ENCODE measurements around the gene SMPDL3A. TPM values are rescaled to one million over a fixed set of nuclear protein-coding genes. Genes with fewer than 3 reads are reported as not detected.

SMPDL3A gene
- total and polyA plus RNA-seq, 9 donors = 3.5 to 14.1 (median 7.9) TPM

DNA sequence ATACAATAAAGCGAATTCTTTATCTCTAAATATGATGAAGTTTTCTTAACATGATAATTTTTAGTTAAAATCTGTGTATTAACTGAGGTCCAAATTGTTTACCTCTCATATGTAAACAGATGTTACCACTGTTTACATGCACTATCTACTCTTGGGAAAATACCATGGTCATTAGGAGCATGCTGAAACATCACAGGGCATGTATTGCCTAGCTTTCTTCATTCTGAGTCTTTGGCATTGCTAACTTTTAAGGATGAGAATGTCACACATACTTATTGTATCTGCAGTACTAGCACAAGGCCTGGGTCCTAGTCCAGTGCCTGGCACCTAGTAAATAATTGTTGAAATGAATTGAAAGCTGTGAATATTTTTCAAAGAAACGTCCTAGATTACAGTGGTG, 20.6 kb downstream of the SMPDL3A start:
- Histone ChIP-seq H3K4me1 (ENCODE audit: insufficient read depth) (no peaks in the 10 kb centered on the region), H3K27me3 (no peaks in the 10 kb centered on the region), H3K27ac (no peak overlapping the region), H3K36me3 (no peaks in the 10 kb centered on the region), H3K4me3 (no peak overlapping the region), H3K9me3 (no peaks in the 10 kb centered on the region)
- intact Hi-C loops (cut with DNase I) = no loop called here
- WGBS, 3 donors = 89 to 97% (median 93%) methylated on average over 2 of the region's 2 CpGs
- DNase-seq = no peak
- TF ChIP-seq EP300 (IDR thresholded peaks at IDR 0.05) (no peak), POLR2A (IDR thresholded peaks at IDR 0.05) (no peak), CTCF (IDR thresholded peaks at IDR 0.05) (no peak)

DNA sequence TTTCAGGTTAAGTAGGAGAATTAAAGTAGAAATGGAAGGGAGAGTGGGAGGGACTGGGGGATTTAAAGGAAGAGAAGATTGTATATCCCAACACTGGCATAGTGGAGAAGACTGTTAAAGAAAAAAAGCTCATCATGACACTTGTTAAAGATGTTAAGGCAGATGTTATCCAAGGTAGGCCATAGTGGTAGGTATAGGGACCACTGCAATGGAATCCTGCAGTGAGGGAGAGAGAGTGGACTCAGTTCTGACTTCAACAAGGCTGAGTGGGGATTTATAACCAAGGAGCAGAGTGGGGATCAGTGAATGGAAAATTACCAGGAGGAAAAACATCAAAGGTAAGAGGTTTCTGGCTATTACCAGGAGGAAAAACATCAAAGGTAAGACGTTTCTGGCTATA, 21.1 kb downstream of the SMPDL3A start:
- Histone ChIP-seq H3K36me3 (no peaks in the 10 kb centered on the region), H3K9me3 (no peaks in the 10 kb centered on the region), H3K4me1 (ENCODE audit: insufficient read depth) (no peaks in the 10 kb centered on the region), H3K4me3 (no peak overlapping the region), H3K27me3 (no peaks in the 10 kb centered on the region), H3K27ac (no peak overlapping the region)
- no peak for TF ChIP-seq POLR2A (IDR thresholded peaks at IDR 0.05)
- no peak for TF ChIP-seq CTCF (IDR thresholded peaks at IDR 0.05)
- TF ChIP-seq EP300 (IDR thresholded peaks at IDR 0.05) = no peak
- intact Hi-C loops (cut with DNase I) = no loop called here
- DNase-seq = no peak
- 71 to 91% (median 81%) methylated on average over 1 of the region's 1 CpG for WGBS, 3 donors

DNA sequence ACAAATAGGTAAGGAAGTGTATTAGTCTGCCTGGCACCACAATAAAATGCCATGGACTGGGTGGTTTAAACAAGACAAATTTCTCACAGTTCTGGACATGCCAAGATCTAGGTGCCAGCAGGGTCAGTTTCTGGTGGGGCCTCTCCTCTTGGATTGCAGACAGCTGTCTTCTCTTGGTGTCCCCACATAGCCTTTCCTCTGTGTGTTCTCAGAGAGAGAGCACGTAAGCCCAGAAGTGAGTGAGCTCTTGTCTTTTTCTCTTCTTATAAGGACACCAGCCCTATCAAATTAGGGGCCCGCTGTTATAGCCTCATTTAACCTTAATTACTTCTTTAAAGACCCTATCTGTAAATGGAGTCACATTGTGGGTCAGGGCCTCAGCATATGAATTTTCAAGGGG, 28.3 kb downstream of the SMPDL3A start:
- Histone ChIP-seq H3K9me3 (no peaks in the 10 kb centered on the region), H3K36me3 (no peaks in the 10 kb centered on the region), H3K4me1 (ENCODE audit: insufficient read depth) (no peaks in the 10 kb centered on the region), H3K27me3 (no peaks in the 10 kb centered on the region), H3K27ac (no peak overlapping the region), H3K4me3 (no peak overlapping the region)
- WGBS, 3 donors = 66 to 97% (median 66%) methylated on average over 2 of the region's 2 CpGs
- no peak for DNase-seq
- intact Hi-C loops (cut with DNase I) = no loop called here
- TF ChIP-seq EP300 (IDR thresholded peaks at IDR 0.05) (no peak), POLR2A (IDR thresholded peaks at IDR 0.05) (no peak), CTCF (IDR thresholded peaks at IDR 0.05) (no peak)

GRCh38 chr6:122817766-122818165, 28.7 kb downstream of the SMPDL3A start:
- intact Hi-C loops (cut with DNase I) = no loop called here
- H3K9me3 ChIP-seq = no peaks in the 10 kb centered on the region
- H3K36me3 ChIP-seq = no peaks in the 10 kb centered on the region
- H3K27me3 ChIP-seq = no peaks in the 10 kb centered on the region
- no peak overlapping the region for H3K4me3 ChIP-seq
- 41 to 63% (median 53%) methylated on average over 4 of the region's 4 CpGs for WGBS, 3 donors
- no peak for DNase-seq
- H3K27ac ChIP-seq = no peak overlapping the region
- TF ChIP-seq CTCF (IDR thresholded peaks at IDR 0.05) (no peak), EP300 (IDR thresholded peaks at IDR 0.05) (no peak), POLR2A (IDR thresholded peaks at IDR 0.05) (no peak)
- no peaks in the 10 kb centered on the region for H3K4me1 ChIP-seq (ENCODE audit: insufficient read depth)

DNA sequence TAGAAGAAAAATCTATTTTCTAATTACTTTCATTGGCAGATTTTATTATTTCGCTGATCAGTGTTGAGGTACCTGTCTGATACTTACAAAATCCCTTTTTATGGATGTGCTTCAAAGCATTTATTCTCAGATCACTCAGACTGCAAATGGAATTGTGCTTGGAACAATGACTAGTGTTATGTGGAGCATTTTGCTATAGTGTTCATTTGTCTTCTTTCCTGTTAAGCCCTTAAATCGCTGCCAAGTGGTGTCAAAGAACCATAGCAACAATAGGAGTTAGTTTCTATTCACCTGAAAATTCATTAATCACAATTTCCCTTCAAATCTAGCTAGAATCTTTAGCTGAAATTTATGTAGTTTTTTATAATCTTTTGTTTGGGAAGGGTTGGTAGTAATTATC, 29.8 kb downstream of the SMPDL3A start:
- DNase-seq = no peak
- TF ChIP-seq EP300 (IDR thresholded peaks at IDR 0.05) (no peak), POLR2A (IDR thresholded peaks at IDR 0.05) (no peak), CTCF (IDR thresholded peaks at IDR 0.05) (no peak)
- H3K27me3 ChIP-seq = no peaks in the 10 kb centered on the region
- no peaks in the 10 kb centered on the region for H3K4me1 ChIP-seq (ENCODE audit: insufficient read depth)
- no peak overlapping the region for H3K4me3 ChIP-seq
- no peaks in the 10 kb centered on the region for H3K36me3 ChIP-seq
- intact Hi-C loops (cut with DNase I) = no loop called here
- no peak overlapping the region for H3K27ac ChIP-seq
- WGBS, 3 donors = 81 to 84% (median 82%) methylated on average over 2 of the region's 2 CpGs
- no peaks in the 10 kb centered on the region for H3K9me3 ChIP-seq

Data from ovary (tissue), 9 donors.